Memory B cell (primary cell): ENCODE measurements around the gene SLCO1B3.

Experiments used
- ATAC-seq: fragments of 150-1000 bp; cut with Tn5 transposase; 2 replicates; pipeline ENCODE4 v1.10.0; 2021; ENCODE audit warnings: low read depth, mild to moderate bottlenecking, moderate library complexity
- DNase-seq, 2 donors: peaks; one replicate each; pipeline ENCODE4 v3.0.0; 2022; ENCODE audit warnings: low spot score in 2 of 2
- H3K27ac Mint-ChIP-seq: one replicate; pipeline ENCODE4 v1.8.0; 2022; ENCODE audit warnings: mild to moderate bottlenecking, moderate library complexity, mixed read lengths
- H3K27me3 Mint-ChIP-seq: one replicate; pipeline ENCODE4 v1.8.0; 2022; ENCODE audit warnings: mixed read lengths
- H3K36me3 Mint-ChIP-seq: one replicate; pipeline ENCODE4 v1.8.0; 2022; ENCODE audit warnings: mild to moderate bottlenecking, mixed read lengths
- H3K4me1 Mint-ChIP-seq: one replicate; pipeline ENCODE4 v1.8.0; 2022; ENCODE audit warnings: mixed read lengths
- H3K4me3 Mint-ChIP-seq: one replicate; pipeline ENCODE4 v1.8.0; 2022; ENCODE audit warnings: mild to moderate bottlenecking, moderate library complexity, mixed read lengths
- H3K9me3 Mint-ChIP-seq: one replicate; pipeline ENCODE4 v1.8.0; 2022; ENCODE audit warnings: mixed read lengths

Gene SLCO1B3

DNA sequence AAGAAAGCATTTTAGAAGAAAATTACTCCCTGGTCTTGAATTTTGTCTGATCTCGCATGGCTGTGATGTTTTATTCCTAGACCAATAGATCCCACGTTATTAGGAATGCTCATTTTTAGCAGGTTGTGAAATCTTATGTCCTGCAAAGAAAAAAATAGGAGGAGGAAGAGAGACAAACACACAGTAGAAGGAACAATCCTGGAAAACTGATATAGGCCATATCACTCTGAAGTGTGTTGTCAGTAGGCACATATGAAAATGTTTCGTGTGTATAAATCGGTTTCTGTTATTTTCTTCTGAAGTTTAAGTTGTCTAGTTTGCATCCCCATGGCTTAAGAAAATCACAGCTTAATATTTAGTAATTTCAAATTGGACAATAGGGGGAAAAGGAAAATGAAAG lies 12.4 kb downstream of the SLCO1B3 start:
- no peak for ATAC-seq
- no peaks in the 10 kb centered on the region for H3K4me1 Mint-ChIP-seq

GRCh38 chr12:20829919-20830318 lies 19.4 kb downstream of the SLCO1B3 start:
- no peaks in the 10 kb centered on the region for H3K36me3 Mint-ChIP-seq
- no peaks in the 10 kb centered on the region for H3K27me3 Mint-ChIP-seq
- DNase-seq, result no peak
- H3K4me3 Mint-ChIP-seq, result no peak overlapping the region
- H3K4me1 Mint-ChIP-seq, result no peaks in the 10 kb centered on the region
- ATAC-seq, result no peak
- no peaks in the 10 kb centered on the region for H3K9me3 Mint-ChIP-seq
- H3K27ac Mint-ChIP-seq, result no peak overlapping the region

More for the DNA sequence above, 12.4 kb downstream of the SLCO1B3 start:
- no peaks in the 10 kb centered on the region for H3K27me3 Mint-ChIP-seq
- peaks cover 10% of the 10 kb centered on the region for H3K9me3 Mint-ChIP-seq
- no peak overlapping the region for H3K4me3 Mint-ChIP-seq
- H3K27ac Mint-ChIP-seq, result no peak overlapping the region
- no peaks in the 10 kb centered on the region for H3K36me3 Mint-ChIP-seq
- no peak for DNase-seq

DNA sequence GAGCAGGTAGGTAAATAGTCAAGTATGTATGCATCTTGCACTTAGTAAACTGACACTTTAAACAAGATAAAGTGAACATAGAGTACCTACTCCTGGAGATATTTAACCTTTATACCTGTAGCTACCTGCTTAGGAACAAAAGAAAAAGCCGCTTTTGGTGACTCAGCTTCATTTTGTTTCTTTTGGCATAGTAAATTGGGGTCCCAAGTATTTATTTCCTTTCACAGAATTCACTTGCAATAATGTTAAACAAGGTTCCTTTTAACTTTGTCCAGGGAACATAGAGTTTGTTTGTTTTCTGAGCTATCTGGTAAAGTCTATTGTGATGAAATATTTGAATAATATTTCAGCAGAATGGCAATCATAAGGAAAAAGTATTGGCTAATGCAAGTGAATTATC lies 20.0 kb downstream of the SLCO1B3 start:
- no peaks in the 10 kb centered on the region for H3K4me1 Mint-ChIP-seq
- ATAC-seq, result no peak
- no peak overlapping the region for H3K27ac Mint-ChIP-seq
- peaks cover 3% of the 10 kb centered on the region for H3K9me3 Mint-ChIP-seq
- H3K27me3 Mint-ChIP-seq, result no peaks in the 10 kb centered on the region
- no peaks in the 10 kb centered on the region for H3K36me3 Mint-ChIP-seq
- H3K4me3 Mint-ChIP-seq, result no peak overlapping the region
- DNase-seq, result no peak

GRCh38 chr12:20832911-20833310 lies 22.4 kb downstream of the SLCO1B3 start:
- no peak overlapping the region for H3K27ac Mint-ChIP-seq
- DNase-seq (no peak), ATAC-seq (no peak)
- peaks cover 3% of the 10 kb centered on the region for H3K9me3 Mint-ChIP-seq
- H3K4me1 Mint-ChIP-seq, result no peaks in the 10 kb centered on the region
- no peak overlapping the region for H3K4me3 Mint-ChIP-seq
- H3K36me3 Mint-ChIP-seq, result no peaks in the 10 kb centered on the region
- no peaks in the 10 kb centered on the region for H3K27me3 Mint-ChIP-seq

GRCh38 chr12:20852649-20853048 lies 42.1 kb downstream of the SLCO1B3 start:
- Mint-ChIP-seq H3K27ac (no peak overlapping the region), H3K9me3 (peaks cover 4% of the 10 kb centered on the region)

DNA sequence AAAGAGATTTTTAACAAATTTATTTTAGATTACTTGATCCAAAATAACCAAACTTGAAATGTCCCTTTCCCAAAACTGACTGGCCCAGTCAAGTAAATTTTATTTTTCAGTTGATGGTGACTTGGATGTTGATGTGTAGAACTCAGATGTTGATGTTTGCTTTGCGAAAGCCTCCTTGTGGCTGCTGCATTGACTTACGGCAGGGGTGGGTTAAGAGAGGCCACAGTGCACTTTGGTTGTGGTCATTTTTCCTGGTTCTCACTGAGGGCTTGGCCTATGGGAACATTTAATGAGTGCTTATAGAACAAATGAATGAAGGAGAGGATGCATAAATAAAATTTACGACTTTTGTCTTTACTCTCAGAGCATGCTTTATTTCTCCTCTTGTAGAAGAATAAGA lies 52.6 kb downstream of the SLCO1B3 start:
- no peak for DNase-seq
- no peaks in the 10 kb centered on the region for H3K4me1 Mint-ChIP-seq
- no peaks in the 10 kb centered on the region for H3K36me3 Mint-ChIP-seq
- H3K4me3 Mint-ChIP-seq, result no peak overlapping the region
- ATAC-seq, result no peak
- no peak overlapping the region for H3K27ac Mint-ChIP-seq
- no peaks in the 10 kb centered on the region for H3K27me3 Mint-ChIP-seq
- peaks cover 12% of the 10 kb centered on the region for H3K9me3 Mint-ChIP-seq

More at GRCh38 chr12:20852649-20853048, 42.1 kb downstream of the SLCO1B3 start:
- Mint-ChIP-seq H3K4me3 (no peak overlapping the region), H3K4me1 (no peaks in the 10 kb centered on the region), H3K27me3 (no peaks in the 10 kb centered on the region), H3K36me3 (no peaks in the 10 kb centered on the region)
- DNase-seq (no peak), ATAC-seq (no peak)

GRCh38 chr12:20865873-20866272 lies 55.4 kb downstream of the SLCO1B3 start:
- H3K9me3 Mint-ChIP-seq, result peaks cover 9% of the 10 kb centered on the region
- no peak overlapping the region for H3K4me3 Mint-ChIP-seq
- no peak overlapping the region for H3K27ac Mint-ChIP-seq

GRCh38 chr12:20868277-20868676 lies 57.8 kb downstream of the SLCO1B3 start:
- Mint-ChIP-seq H3K4me1 (no peaks in the 10 kb centered on the region), H3K27ac (no peak overlapping the region), H3K9me3 (peaks cover 9% of the 10 kb centered on the region), H3K27me3 (no peaks in the 10 kb centered on the region), H3K4me3 (no peak overlapping the region), H3K36me3 (no peaks in the 10 kb centered on the region)
- ATAC-seq (no peak), DNase-seq (no peak)

More at GRCh38 chr12:20865873-20866272, 55.4 kb downstream of the SLCO1B3 start:
- no peak for ATAC-seq
- Mint-ChIP-seq H3K4me1 (no peaks in the 10 kb centered on the region), H3K36me3 (no peaks in the 10 kb centered on the region), H3K27me3 (no peaks in the 10 kb centered on the region)
- no peak for DNase-seq

- no peak for ATAC-seq
- no peak overlapping the region for H3K27ac Mint-ChIP-seq
Measured at GRCh38 chr12:20883288-20883687, 72.8 kb downstream of the SLCO1B3 start.

DNA sequence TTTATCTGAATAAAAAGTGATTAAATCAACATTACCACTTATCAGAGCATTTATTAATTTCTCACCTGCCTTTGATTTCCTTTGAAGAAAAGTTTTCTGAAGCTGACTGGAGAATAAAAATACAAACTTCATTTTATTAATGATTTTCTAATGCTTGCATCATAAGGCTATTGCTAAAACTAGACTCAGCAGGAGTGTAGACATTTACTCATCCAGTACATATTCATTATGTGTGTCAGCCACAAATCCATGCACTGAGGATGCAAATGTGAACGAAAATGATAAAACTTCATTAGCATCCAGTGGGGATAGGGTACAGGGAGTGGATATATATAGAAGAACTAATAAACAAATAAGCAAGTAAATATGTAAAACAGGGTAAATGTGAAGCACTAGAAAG lies 74.6 kb downstream of the SLCO1B3 start:
- Mint-ChIP-seq H3K9me3 (peaks cover 3% of the 10 kb centered on the region), H3K4me1 (no peaks in the 10 kb centered on the region), H3K27ac (no peak overlapping the region), H3K36me3 (no peaks in the 10 kb centered on the region), H3K27me3 (no peaks in the 10 kb centered on the region), H3K4me3 (no peak overlapping the region)
- ATAC-seq (no peak), DNase-seq (no peak)

More at GRCh38 chr12:20883288-20883687, 72.8 kb downstream of the SLCO1B3 start:
- Mint-ChIP-seq H3K4me1 (no peaks in the 10 kb centered on the region), H3K36me3 (no peaks in the 10 kb centered on the region), H3K9me3 (peaks cover 3% of the 10 kb centered on the region), H3K27me3 (no peaks in the 10 kb centered on the region), H3K4me3 (no peak overlapping the region)
- no peak for DNase-seq

DNA sequence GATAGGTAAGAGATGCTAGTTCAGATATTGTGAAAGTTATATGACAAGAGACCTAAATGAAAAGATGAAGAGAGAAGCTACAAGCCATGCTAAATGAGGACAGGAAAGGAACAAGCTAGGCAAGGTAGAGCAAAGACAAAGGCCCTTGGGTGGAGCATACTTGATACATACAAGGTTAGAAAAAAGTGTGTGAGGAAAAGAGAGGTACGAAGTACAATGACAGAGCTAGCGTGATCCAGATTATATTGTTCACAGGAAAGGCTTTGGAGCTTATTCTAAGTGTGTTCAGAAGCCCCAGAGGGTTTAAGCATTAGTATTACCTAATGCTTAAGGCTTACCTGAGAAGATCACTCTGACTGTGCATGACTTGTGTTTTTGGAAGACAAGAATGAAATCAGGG lies 75.0 kb downstream of the SLCO1B3 start:
- H3K27me3 Mint-ChIP-seq, result no peaks in the 10 kb centered on the region
- no peak overlapping the region for H3K4me3 Mint-ChIP-seq
- H3K4me1 Mint-ChIP-seq, result no peaks in the 10 kb centered on the region
- ATAC-seq (no peak), DNase-seq (no peak)
- no peak overlapping the region for H3K27ac Mint-ChIP-seq
- peaks cover 3% of the 10 kb centered on the region for H3K9me3 Mint-ChIP-seq
- H3K36me3 Mint-ChIP-seq, result no peaks in the 10 kb centered on the region

DNA sequence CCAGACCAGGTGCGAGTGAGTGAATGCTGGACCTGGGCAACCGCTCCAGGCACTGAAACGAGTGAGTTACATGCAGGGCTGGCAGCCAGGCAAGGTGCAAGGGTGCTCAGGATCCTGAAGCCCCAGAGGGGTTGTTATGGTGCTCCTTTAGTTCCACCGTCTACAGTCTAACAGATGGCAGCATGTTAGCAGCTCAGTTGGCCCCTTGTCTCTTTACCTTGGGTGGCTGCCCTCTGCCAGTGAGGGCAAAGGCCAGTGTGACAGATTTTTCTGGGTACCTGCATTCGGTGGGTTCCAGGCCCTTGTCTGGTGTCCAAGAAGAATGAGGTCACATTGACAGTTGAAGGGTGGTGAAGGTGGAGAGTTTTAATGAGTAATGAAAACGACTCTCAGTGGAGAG lies 106.8 kb downstream of the SLCO1B3 start:
- no peak overlapping the region for H3K4me3 Mint-ChIP-seq
- peaks cover under 1% of the 10 kb centered on the region for H3K9me3 Mint-ChIP-seq
- H3K27me3 Mint-ChIP-seq, result no peaks in the 10 kb centered on the region
- no peaks in the 10 kb centered on the region for H3K36me3 Mint-ChIP-seq
- H3K27ac Mint-ChIP-seq, result no peak overlapping the region
- DNase-seq (no peak), ATAC-seq (no peak)
- no peaks in the 10 kb centered on the region for H3K4me1 Mint-ChIP-seq

DNA sequence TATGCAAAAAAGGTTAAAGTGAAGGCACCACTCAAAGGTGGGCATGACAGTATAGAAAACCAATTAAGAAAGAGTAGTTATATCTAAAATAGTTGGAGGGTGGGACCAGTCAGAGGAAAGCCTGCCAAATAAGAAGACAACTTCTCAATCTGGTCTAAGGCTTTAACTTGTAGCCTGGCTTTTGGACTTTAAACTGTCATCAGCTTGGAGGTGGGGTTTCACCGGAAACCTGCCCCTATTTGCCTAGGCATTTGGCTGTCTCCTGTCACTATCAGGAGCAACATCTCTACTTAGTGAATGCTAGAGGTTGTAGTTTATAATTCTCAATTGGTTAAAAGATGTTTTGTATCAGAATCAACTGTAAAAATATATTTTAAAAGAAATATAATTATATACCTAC lies 107.3 kb downstream of the SLCO1B3 start:
- H3K4me3 Mint-ChIP-seq, result no peak overlapping the region
- H3K27me3 Mint-ChIP-seq, result no peaks in the 10 kb centered on the region
- no peaks in the 10 kb centered on the region for H3K36me3 Mint-ChIP-seq
- H3K4me1 Mint-ChIP-seq, result no peaks in the 10 kb centered on the region
- ATAC-seq, result no peak
- H3K27ac Mint-ChIP-seq, result no peak overlapping the region
- peaks cover 2% of the 10 kb centered on the region for H3K9me3 Mint-ChIP-seq
- no peak for DNase-seq

- no peak for ATAC-seq
- no peaks in the 10 kb centered on the region for H3K27me3 Mint-ChIP-seq
Measured at GRCh38 chr12:20931894-20932293, 121.4 kb downstream of the SLCO1B3 start.

DNA sequence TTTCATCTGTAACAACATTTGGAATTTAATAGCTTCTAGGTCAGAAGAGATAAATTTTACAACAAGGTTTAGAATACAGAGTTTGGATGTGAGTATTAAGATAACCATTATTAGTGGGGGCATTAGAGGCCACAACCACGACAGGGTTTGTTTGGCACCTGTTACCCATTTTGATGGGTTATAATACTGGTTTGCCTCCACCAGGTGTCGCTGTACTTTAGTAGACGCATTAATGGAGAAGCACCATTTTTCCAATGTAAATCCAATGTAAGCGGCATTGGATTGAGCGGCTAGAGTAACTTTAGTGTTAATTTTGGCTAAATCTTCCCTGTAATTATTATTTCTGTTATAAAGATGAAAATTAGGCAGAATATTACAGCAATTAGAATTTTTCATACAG lies 136.2 kb downstream of the SLCO1B3 start:
- Mint-ChIP-seq H3K4me3 (no peak overlapping the region), H3K27ac (no peak overlapping the region), H3K4me1 (no peaks in the 10 kb centered on the region), H3K36me3 (no peaks in the 10 kb centered on the region), H3K27me3 (no peaks in the 10 kb centered on the region), H3K9me3 (peaks cover 3% of the 10 kb centered on the region)
- DNase-seq, result no peak
- ATAC-seq, result no peak

More at GRCh38 chr12:20931894-20932293, 121.4 kb downstream of the SLCO1B3 start:
- Mint-ChIP-seq H3K4me1 (no peaks in the 10 kb centered on the region), H3K36me3 (no peaks in the 10 kb centered on the region), H3K27ac (no peak overlapping the region), H3K9me3 (no peaks in the 10 kb centered on the region), H3K4me3 (no peak overlapping the region)
- DNase-seq, result no peak
